T-helper 2 cell treated with Interferon-gamma antibody and Interleukin-4, amounts not matched to agents 100 ng/mL and 5 ng/mL, for 36 hours (primary cell): ENCODE measurements around the gene KRTAP5-4. TPM values are rescaled to one million over a fixed set of nuclear protein-coding genes. Genes with fewer than 3 reads are reported as not detected.
"Not testable (repeated sequence)": the region's sequence is repeated elsewhere in the genome, so short reads cannot be mapped to it uniquely, and the experiment has no call there.

Experiments used
- intact Hi-C: fragments of 100-400 bp; cut with micrococcal nuclease; formaldehyde crosslinking; loops from one replicate; pipeline ENCODE4 v1.15.1; 2023
- total RNA-seq: library from RNA; stranded (reverse); gene quantifications from 2 replicates; pipeline ENCODE4 v1.2.3, GENCODE V29; 2022

Gene KRTAP5-4
- total RNA-seq, result not detected in 2 replicates

- intact Hi-C loops, result no loop called here
These were observed at the start of gene KRTAP5-4 for GRCh38 chr11:1622086-1622485. Gene KRTAP5-4, minus strand, starts transcription at chr11:1622138. Its CDS starts 45 bp downstream, at chr11:1622093.

- intact Hi-C loops, result no loop called here
These were observed 49.7 kb upstream of the KRTAP5-4 start for GRCh38 chr11:1671658-1672057.

- intact Hi-C loops, result no loop called here
These were observed 49.0 kb upstream of the KRTAP5-4 start for GRCh38 chr11:1670905-1671371.

GRCh38 chr11:1670457-1670856 lies 48.5 kb upstream of the KRTAP5-4 start:
- intact Hi-C loops, result not testable (repeated sequence)

GRCh38 chr11:1669546-1670218 lies 47.7 kb upstream of the KRTAP5-4 start:
- intact Hi-C loops, result no loop called here

GRCh38 chr11:1668911-1669473 lies 47.1 kb upstream of the KRTAP5-4 start:
- intact Hi-C loops, result no loop called here

GRCh38 chr11:1667906-1668305 lies 46.0 kb upstream of the KRTAP5-4 start:
- intact Hi-C loops, result no loop called here

- intact Hi-C loops, result no loop called here
These were observed 45.3 kb upstream of the KRTAP5-4 start for GRCh38 chr11:1667121-1667850.

- intact Hi-C loops, result no loop called here
These were observed 43.4 kb upstream of the KRTAP5-4 start for GRCh38 chr11:1665313-1665712.

GRCh38 chr11:1662699-1663283 lies 40.9 kb upstream of the KRTAP5-4 start:
- intact Hi-C loops, result not testable (repeated sequence)

GRCh38 chr11:1661454-1662269 lies 39.7 kb upstream of the KRTAP5-4 start:
- intact Hi-C loops, result not testable (repeated sequence)

GRCh38 chr11:1660111-1660867 lies 38.4 kb upstream of the KRTAP5-4 start:
- intact Hi-C loops, result no loop called here

GRCh38 chr11:1659506-1659905 lies 37.6 kb upstream of the KRTAP5-4 start:
- intact Hi-C loops, result no loop called here

- intact Hi-C loops, result no loop called here
These were observed 34.7 kb upstream of the KRTAP5-4 start for GRCh38 chr11:1656670-1657069.

GRCh38 chr11:1656061-1656441 lies 34.1 kb upstream of the KRTAP5-4 start:
- intact Hi-C loops, result no loop called here

- intact Hi-C loops, result no loop called here
These were observed 33.5 kb upstream of the KRTAP5-4 start for GRCh38 chr11:1655168-1656060.

- intact Hi-C loops, result no loop called here
These were observed 32.6 kb upstream of the KRTAP5-4 start for GRCh38 chr11:1654388-1655167.

- intact Hi-C loops, result loop anchor here (2.0 kb wide), 1 partner anchor 179 kb away; no protein-coding TSS in a partner anchor
These were observed 31.8 kb upstream of the KRTAP5-4 start for GRCh38 chr11:1653541-1654387.
